Activated CD8-positive, alpha-beta T cell treated with anti-CD3 and anti-CD28 coated beads, Interleukin-2, amount 10 ng/mL, durations not matched to agents 7 days and 5 days (primary cell): ENCODE results near the gene MARK2. TPM values are rescaled to one million over a fixed set of nuclear protein-coding genes. Genes with fewer than 3 reads are reported as not detected.

ENCODE experiments used
- ATAC-seq: fragments of 150-1000 bp; cut with Tn5 transposase; one replicate; pipeline ENCODE4 v1.10.0; 2021; ENCODE audit warnings: moderate library complexity
- CTCF ChIA-PET: fragments of 350-600 bp; sonication (Branson Sonifier 250); formaldehyde crosslinking; loops from one replicate; lab custom pipeline; 2021; ENCODE audit warnings: antibody characterized with exemption; lab: Charles Lee
- POLR2A ChIA-PET: fragments of 350-600 bp; sonication (Branson Sonifier 250); formaldehyde crosslinking; loops from one replicate; lab custom pipeline; 2021; ENCODE audit warnings: antibody characterized with exemption; lab: Charles Lee
- DNase-seq: peaks from one replicate; pipeline ENCODE4 v3.0.0-alpha.2; 2020
- H3K27ac Mint-ChIP-seq: one replicate; pipeline ENCODE4 v1.8.0; 2021; ENCODE audit warnings: mild to moderate bottlenecking, mixed read lengths
- H3K27me3 Mint-ChIP-seq: one replicate; pipeline ENCODE4 v1.8.0; 2021; ENCODE audit warnings: low read depth, mixed read lengths
- H3K36me3 Mint-ChIP-seq: one replicate; pipeline ENCODE4 v1.8.0; 2021; ENCODE audit warnings: low read depth, mixed read lengths
- H3K4me1 Mint-ChIP-seq: one replicate; pipeline ENCODE4 v1.8.0; 2021; ENCODE audit warnings: low read depth, mixed read lengths
- H3K4me3 Mint-ChIP-seq: one replicate; pipeline ENCODE4 v1.8.0; 2021; ENCODE audit warnings: mild to moderate bottlenecking, mixed read lengths
- H3K9me3 Mint-ChIP-seq: one replicate; pipeline ENCODE4 v1.8.0; 2022; ENCODE audit warnings: mixed read lengths; ENCODE audit not compliant: insufficient read depth
- total RNA-seq, 2 experiments: library from RNA; stranded (reverse); gene quantifications; one replicate each; pipeline ENCODE4 v1.2.3, GENCODE V29; 2021

The MARK2 gene
- total RNA-seq, 2 experiments from 2014 or later: 62.1 to 68.6 TPM

DNA sequence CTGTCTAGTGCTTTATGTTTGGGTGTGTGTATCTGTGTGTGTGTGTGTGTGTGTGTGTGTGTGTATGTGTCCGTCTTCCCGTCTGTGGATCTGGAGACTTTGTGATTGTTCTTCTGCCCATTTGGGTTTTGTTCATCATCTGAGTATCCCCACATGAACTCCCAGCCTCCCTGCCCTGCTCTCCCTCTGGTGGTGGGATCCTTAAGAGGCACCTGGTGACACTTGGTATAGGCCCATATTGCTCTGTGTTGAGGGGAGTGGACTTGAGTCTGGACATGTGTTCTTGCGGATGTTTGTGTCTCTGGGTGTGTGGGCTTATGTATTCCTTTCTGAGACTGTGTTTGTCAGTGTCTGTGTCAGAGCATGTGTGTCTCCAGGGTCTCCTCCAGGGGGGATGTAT is 62.8 kb downstream of the MARK2 start:
- peak; percentile 52 for ATAC-seq
- no peaks in the 10 kb centered on the region for H3K9me3 Mint-ChIP-seq
- DNase-seq: no peak
- H3K4me1 Mint-ChIP-seq: peaks cover 4% of the 10 kb centered on the region
- ChIA-PET CTCF (interaction anchor here (2.8 kb wide), 1 partner anchor 64 kb away, joined by 34 read pairs; the partner anchor contains the start of gene MARK2), POLR2A (no interaction called here)
- no peak overlapping the region for H3K4me3 Mint-ChIP-seq
- H3K36me3 Mint-ChIP-seq: peaks cover 78% of the 10 kb centered on the region
- H3K27ac Mint-ChIP-seq: peak overlapping the region; percentile 3
- H3K27me3 Mint-ChIP-seq: no peaks in the 10 kb centered on the region

DNA sequence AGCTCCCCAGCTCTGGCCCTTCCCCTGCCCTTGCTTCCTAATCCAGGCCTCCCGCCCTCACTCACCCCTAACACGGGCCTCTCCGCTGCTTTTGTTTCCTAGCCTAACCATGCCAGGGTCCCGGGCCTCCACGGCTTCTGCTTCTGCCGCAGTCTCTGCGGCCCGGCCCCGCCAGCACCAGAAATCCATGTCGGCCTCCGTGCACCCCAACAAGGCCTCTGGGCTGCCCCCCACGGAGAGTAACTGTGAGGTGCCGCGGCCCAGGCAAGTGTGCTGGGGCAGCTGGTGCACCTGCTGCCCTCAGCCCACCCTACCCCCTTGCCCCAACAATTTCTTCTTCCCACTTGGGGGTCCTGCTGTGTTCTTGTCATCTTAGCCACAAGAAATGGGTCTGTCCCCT is 65.0 kb downstream of the MARK2 start:
- no peak overlapping the region for H3K4me3 Mint-ChIP-seq
- ChIA-PET CTCF (interaction anchor here (0.9 kb wide), 1 partner anchor 66 kb away, joined by 3 read pairs; no protein-coding TSS in a partner anchor), POLR2A (no interaction called here)
- H3K4me1 Mint-ChIP-seq: peaks cover 1% of the 10 kb centered on the region
- peaks cover 63% of the 10 kb centered on the region for H3K36me3 Mint-ChIP-seq
- H3K9me3 Mint-ChIP-seq: no peaks in the 10 kb centered on the region
- H3K27me3 Mint-ChIP-seq: no peaks in the 10 kb centered on the region
- H3K27ac Mint-ChIP-seq: peak overlapping the region; percentile 22
- ATAC-seq (no peak), DNase-seq (no peak)

DNA sequence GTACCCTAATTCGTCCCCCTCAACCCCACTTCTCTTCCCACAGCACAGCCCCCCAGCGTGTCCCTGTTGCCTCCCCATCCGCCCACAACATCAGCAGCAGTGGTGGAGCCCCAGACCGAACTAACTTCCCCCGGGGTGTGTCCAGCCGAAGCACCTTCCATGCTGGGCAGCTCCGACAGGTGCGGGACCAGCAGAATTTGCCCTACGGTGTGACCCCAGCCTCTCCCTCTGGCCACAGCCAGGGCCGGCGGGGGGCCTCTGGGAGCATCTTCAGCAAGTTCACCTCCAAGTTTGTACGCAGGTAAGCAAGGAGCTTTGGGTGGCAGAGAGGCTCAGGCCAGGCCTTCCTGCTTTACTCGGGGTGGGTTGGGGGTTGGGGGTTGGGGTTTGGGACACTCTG is 65.8 kb downstream of the MARK2 start:
- ATAC-seq: no peak
- H3K9me3 Mint-ChIP-seq: no peaks in the 10 kb centered on the region
- H3K27ac Mint-ChIP-seq: no peak overlapping the region
- H3K36me3 Mint-ChIP-seq: peaks cover 56% of the 10 kb centered on the region
- POLR2A ChIA-PET: no interaction called here
- no peak overlapping the region for H3K4me3 Mint-ChIP-seq
- no peaks in the 10 kb centered on the region for H3K27me3 Mint-ChIP-seq
- CTCF ChIA-PET: interaction anchor here (1.0 kb wide), 1 partner anchor 67 kb away, joined by 5 read pairs; no protein-coding TSS in a partner anchor
- peaks cover 1% of the 10 kb centered on the region for H3K4me1 Mint-ChIP-seq
- DNase-seq: no peak

DNA sequence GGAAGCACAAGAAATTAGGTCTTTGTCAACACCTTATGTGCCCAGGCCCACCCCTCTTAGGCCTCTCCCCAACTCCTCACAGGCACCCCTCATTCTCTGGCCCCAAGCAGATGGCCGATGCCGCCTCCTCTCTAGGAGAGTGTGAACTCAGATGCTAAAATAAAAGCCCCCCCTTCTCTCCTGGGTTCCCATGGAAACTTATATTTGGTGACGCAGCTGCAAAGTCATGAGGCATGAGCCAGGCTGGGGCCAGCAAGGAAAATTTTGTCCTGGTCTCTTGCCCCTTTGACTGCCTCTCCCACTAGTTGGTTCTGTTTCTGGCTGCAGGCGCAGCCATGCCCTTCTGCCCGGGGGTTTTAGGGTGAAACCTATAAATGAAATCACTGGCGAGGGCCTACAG is 66.3 kb downstream of the MARK2 start:
- no peak overlapping the region for H3K27ac Mint-ChIP-seq
- H3K9me3 Mint-ChIP-seq: no peaks in the 10 kb centered on the region
- peaks cover 1% of the 10 kb centered on the region for H3K4me1 Mint-ChIP-seq
- DNase-seq (no peak), ATAC-seq (no peak)
- CTCF ChIA-PET: interaction anchor here (1.0 to 2.1 kb wide), 2 partner anchors 49 to 68 kb away, joined by 5 to 6 read pairs; no protein-coding TSS in a partner anchor
- peaks cover 55% of the 10 kb centered on the region for H3K36me3 Mint-ChIP-seq
- no peak overlapping the region for H3K4me3 Mint-ChIP-seq
- H3K27me3 Mint-ChIP-seq: no peaks in the 10 kb centered on the region
- POLR2A ChIA-PET: no interaction called here

DNA sequence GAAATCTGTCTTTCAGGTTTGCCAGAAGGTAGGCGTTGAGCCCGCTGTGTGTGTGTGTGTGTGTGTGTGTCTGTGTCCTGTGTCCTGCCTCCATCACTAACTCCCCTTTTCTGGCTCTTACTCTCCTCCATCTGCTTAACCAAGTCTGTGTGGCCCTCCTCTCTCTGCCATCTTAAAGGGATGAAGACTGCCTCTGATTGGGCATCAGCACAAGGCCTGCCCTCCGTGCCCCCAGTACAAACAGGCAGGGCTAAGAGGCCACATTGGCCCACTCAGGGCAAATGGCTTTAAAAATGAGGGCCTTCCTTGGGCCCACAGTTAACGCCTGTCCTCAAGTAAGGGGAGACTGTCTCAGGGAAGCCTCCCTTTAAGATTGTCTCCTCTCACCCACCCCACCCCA is 67.2 kb downstream of the MARK2 start:
- CTCF ChIA-PET: interaction anchor here (0.7 to 2.1 kb wide), 10 partner anchors 9 to 69 kb away, joined by 3 to 44 read pairs (median 4); partner anchors contain the start of genes MARK2 and RCOR2
- POLR2A ChIA-PET: interaction anchor here (1.5 kb wide), 1 partner anchor 67 kb away, joined by 5 read pairs; the partner anchor contains the start of gene MARK2
- no peaks in the 10 kb centered on the region for H3K9me3 Mint-ChIP-seq
- H3K4me3 Mint-ChIP-seq: no peak overlapping the region
- ATAC-seq (no peak), DNase-seq (no peak)
- no peaks in the 10 kb centered on the region for H3K27me3 Mint-ChIP-seq
- H3K36me3 Mint-ChIP-seq: peaks cover 47% of the 10 kb centered on the region
- no peak overlapping the region for H3K27ac Mint-ChIP-seq
- H3K4me1 Mint-ChIP-seq: peaks cover 3% of the 10 kb centered on the region

DNA sequence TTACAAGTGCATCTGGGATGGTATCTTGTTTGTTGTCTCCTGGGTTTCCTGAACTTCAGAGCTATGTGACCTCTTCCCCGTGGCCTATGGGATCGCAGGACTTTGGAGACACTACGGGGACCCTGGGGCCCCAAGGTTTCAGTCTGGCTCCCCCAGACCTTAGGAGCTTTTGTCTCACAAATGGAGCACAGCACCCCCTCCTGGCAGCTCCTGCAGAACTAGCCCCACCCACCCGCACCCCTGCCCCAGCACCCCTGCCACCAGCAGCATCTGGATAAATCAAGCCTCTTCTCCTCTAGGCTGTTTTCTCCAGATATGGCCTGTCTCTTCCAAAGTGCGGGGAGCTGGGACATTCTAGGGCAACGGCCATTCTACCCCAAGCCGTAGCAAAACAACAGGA is 67.7 kb downstream of the MARK2 start:
- POLR2A ChIA-PET: interaction anchor here (0.8 to 1.5 kb wide), 2 partner anchors 32 to 68 kb away, joined by 3 to 5 read pairs; partner anchors contain the start of genes MARK2 and NAA40
- peak overlapping the region; percentile 30 for H3K27ac Mint-ChIP-seq
- H3K4me1 Mint-ChIP-seq: peaks cover 3% of the 10 kb centered on the region
- no peaks in the 10 kb centered on the region for H3K27me3 Mint-ChIP-seq
- DNase-seq (peak; percentile 62), ATAC-seq (peak; percentile 32)
- CTCF ChIA-PET: interaction anchor here (0.5 to 2.1 kb wide), 13 partner anchors 9 to 112 kb away, joined by 3 to 44 read pairs (median 4); partner anchors contain the start of genes MARK2 and RCOR2
- no peaks in the 10 kb centered on the region for H3K9me3 Mint-ChIP-seq
- no peak overlapping the region for H3K4me3 Mint-ChIP-seq
- H3K36me3 Mint-ChIP-seq: peaks cover 44% of the 10 kb centered on the region

DNA sequence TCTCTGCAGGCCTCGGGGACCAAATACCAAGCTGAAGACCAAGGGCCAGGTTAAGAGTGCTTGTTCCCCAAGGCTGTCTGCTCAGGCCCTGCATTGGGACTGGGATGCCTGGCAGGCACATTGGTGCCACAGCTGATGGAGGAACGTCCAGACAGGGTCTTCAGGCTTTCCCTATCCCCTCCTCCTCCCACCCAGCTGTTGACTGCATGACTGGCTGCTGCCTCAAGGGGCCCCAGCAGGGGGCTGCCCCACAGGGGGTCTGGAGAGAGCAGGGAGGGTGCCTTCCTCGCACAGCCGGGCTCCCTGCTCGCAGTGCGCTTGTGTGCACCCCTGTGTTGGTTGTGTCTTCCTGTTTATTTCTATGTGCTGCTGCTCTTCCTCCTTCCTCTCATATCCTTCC is 68.2 kb downstream of the MARK2 start:
- H3K36me3 Mint-ChIP-seq: peaks cover 40% of the 10 kb centered on the region
- no peaks in the 10 kb centered on the region for H3K27me3 Mint-ChIP-seq
- no peak overlapping the region for H3K4me3 Mint-ChIP-seq
- H3K9me3 Mint-ChIP-seq: no peaks in the 10 kb centered on the region
- ATAC-seq: no peak
- no peak overlapping the region for H3K27ac Mint-ChIP-seq
- DNase-seq: no peak
- POLR2A ChIA-PET: interaction anchor here (0.8 to 1.5 kb wide), 2 partner anchors 32 to 68 kb away, joined by 3 to 5 read pairs; partner anchors contain the start of genes MARK2 and NAA40
- H3K4me1 Mint-ChIP-seq: peaks cover 3% of the 10 kb centered on the region
- CTCF ChIA-PET: interaction anchor here (0.5 to 2.1 kb wide), 13 partner anchors 10 to 112 kb away, joined by 3 to 44 read pairs (median 3); partner anchors contain the start of genes MARK2 and RCOR2

DNA sequence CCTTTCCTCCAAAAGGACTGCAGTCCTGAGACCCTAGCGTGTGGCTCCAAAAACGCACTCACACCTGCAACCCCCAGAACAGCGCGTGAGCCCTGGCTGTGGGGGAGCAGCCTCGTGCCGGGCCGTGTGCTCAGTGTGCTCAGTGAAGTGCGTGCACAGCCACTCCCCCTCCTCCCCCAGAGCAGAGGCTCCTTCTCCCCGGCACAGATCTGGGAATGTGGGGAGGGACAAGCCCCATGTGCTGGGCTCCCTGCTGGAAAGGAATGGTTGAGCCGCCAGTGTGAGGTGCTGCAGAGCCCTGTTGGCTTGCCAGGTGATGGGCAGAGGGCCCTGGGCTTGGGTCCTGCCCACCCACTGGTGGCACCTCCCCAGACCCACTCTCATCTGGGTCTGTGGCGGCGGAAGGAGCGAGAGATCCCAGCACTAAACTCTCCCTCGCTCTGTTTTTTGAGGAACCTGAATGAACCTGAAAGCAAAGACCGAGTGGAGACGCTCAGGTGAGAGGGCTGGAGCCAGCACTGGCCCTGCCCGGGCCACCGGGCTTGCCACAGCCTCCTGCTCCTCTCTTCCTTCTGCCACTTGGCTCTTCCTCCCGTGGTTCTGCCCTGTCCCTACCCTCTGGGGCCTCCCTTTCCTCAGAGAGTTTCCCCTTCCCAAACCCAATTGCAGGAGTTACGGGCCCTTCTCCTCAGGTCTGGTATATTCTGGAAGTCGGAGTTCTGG is 69.1 kb downstream of the MARK2 start:
- ATAC-seq (no peak), DNase-seq (no peak)
- H3K27me3 Mint-ChIP-seq: no peaks in the 10 kb centered on the region
- no peak overlapping the region for H3K27ac Mint-ChIP-seq
- POLR2A ChIA-PET: no interaction called here
- H3K4me3 Mint-ChIP-seq: no peak overlapping the region
- peaks cover 39% of the 10 kb centered on the region for H3K36me3 Mint-ChIP-seq
- no peaks in the 10 kb centered on the region for H3K9me3 Mint-ChIP-seq
- CTCF ChIA-PET: interaction anchor here (1.0 to 1.9 kb wide), 2 partner anchors 37 to 71 kb away, joined by 3 to 44 read pairs; partner anchors contain the start of gene MARK2
- peaks cover 3% of the 10 kb centered on the region for H3K4me1 Mint-ChIP-seq

DNA sequence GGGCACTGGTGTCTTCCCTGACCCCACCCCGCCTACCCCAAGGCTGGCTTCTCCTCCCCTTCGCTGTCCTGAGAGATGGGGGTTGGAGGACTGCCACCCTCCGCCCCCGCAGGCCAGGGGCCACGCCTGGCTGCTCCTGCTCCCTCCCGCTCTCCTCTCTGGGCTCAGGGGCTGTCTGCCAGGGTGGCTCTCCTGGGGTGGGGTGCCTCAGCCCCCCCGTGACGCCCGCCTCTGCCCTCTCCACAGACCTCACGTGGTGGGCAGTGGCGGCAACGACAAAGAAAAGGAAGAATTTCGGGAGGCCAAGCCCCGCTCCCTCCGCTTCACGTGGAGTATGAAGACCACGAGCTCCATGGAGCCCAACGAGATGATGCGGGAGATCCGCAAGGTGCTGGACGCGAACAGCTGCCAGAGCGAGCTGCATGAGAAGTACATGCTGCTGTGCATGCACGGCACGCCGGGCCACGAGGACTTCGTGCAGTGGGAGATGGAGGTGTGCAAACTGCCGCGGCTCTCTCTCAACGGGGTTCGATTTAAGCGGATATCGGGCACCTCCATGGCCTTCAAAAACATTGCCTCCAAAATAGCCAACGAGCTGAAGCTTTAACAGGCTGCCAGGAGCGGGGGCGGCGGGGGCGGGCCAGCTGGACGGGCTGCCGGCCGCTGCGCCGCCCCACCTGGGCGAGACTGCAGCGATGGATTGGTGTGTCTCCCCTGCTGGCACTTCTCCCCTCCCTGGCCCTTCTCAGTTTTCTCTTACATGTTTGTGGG is 69.9 kb downstream of the MARK2 start:
- ChIA-PET POLR2A (no interaction called here), CTCF (no interaction called here)
- DNase-seq: no peak
- Mint-ChIP-seq H3K36me3 (peaks cover 31% of the 10 kb centered on the region), H3K4me3 (no peak overlapping the region), H3K4me1 (peaks cover 3% of the 10 kb centered on the region), H3K9me3 (no peaks in the 10 kb centered on the region), H3K27me3 (no peaks in the 10 kb centered on the region), H3K27ac (no peak overlapping the region)
- ATAC-seq: no peak

DNA sequence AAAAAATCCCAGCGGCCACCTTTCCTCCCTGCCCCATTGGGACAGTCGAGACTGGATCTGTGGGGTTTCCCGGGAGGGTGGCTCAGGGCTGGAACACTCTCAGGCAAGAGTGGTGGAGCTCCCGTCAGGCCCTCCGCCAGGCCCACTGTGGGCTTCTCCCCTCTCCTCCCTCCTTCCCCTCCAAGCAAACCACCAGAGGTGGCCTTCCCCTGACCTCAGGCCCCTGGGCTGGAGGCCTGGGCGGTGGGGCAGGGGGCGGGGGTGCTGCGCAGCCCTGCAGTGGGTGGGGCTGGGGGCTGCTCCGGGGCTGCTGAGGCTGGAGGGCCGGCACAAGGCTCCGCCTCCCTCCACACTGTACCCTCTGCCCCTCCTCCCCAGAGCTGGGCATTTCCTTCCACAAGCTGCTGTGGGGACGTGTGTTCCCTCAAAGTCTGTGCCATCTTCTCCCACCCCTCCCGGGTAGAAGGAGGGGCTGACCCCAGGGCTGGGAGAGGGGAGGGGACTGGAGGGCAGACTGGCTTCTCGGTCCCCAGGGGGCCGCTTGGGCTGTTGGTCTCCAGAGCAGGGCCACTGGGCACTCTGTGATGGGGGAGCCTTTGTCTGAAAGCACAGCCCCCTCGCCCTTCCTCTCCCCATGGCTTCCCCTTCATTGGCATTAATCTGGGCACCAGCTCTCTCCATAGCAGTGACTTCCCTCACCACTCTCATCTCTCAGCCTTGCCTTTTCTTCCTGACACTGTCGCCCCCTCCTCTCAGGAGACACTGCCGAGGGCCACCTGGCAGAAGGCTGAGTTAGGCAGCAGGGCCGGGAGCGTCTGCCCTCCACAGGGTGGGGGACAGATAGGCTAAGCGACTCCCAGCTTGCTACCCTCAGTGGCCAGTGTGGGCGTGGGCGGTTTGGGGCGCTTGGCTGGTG is 70.9 kb downstream of the MARK2 start:
- ATAC-seq (no peak), DNase-seq (no peak)
- POLR2A ChIA-PET: interaction anchor here (0.6 kb wide), 1 partner anchor 68 kb away, joined by 3 read pairs; no protein-coding TSS in a partner anchor
- no peaks in the 10 kb centered on the region for H3K9me3 Mint-ChIP-seq
- H3K27me3 Mint-ChIP-seq: no peaks in the 10 kb centered on the region
- peak overlapping the region; percentile 28 for H3K27ac Mint-ChIP-seq
- H3K4me1 Mint-ChIP-seq: peaks cover 3% of the 10 kb centered on the region
- no peak overlapping the region for H3K4me3 Mint-ChIP-seq
- H3K36me3 Mint-ChIP-seq: peaks cover 21% of the 10 kb centered on the region
- CTCF ChIA-PET: interaction anchor here (1.2 to 1.9 kb wide), 2 partner anchors 10 to 36 kb away, joined by 3 read pairs; no protein-coding TSS in a partner anchor
